Activated CD4-positive, alpha-beta T cell treated with anti-CD3 and anti-CD28 coated beads for 1 hour (primary cell): ENCODE measurements around the gene ATPAF1.
"Not testable (repeated sequence)": the region's sequence is repeated elsewhere in the genome, so short reads cannot be mapped to it uniquely, and the experiment has no call there.

ENCODE experiments used
- DNase-seq: peaks from one replicate; pipeline ENCODE4 v3.0.0-alpha.2; 2020

The ATPAF1 gene

DNA sequence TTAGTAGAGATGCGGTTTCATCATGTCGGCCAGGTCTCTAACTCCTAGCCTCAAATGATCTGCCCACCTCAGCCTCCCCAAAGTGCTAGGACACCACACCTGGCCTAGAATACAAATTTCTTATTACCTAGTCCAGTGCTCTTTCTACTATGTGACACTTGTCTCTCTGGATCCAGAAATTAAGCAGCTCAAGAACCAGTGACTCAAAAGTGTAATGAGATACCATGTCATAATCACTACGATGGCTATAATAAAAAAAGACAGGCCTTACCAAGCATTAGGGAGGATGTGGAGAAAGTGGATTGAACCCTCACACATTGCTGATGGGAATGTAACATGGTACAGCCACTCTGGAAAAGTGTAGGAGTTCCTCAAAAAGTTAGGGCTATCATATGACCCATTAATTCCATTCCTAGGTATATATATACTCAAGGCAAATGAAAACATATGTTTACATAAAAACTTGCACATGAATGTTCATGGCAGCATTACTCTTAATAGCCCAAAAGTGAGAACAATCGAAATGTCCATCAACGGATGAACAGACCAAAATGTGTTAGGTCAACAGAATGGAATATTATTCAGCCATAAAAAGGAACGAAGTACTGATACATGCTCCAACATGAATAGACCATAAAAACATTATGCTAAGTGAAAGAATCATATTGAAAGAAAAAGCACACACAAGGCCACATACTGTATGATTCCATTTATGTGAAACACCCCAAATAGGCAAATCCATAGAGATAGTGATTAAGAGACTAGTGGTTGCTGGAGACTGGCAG lies 11.8 kb upstream of the ATPAF1 start:
- no peak for DNase-seq

DNA sequence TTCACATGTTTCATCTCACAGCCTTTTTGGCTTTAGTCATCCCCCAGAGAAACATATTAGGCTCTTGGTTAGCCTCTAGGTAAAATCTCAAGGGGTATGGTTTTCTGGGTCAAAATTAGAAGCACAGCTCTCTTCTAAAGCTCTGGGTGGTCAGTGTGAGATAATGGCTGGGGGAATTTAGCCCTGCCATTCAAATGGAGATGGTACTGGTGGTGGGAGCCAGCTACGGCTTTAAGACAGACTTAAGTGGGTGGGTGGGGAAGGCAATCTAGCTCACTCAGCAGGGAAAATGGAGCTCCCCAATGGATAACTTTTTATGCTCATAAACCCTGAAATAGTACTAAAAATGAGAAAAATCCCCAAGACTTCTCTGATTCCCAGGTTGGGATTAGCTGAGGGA lies 9.2 kb upstream of the ATPAF1 start:
- DNase-seq: no peak

DNA sequence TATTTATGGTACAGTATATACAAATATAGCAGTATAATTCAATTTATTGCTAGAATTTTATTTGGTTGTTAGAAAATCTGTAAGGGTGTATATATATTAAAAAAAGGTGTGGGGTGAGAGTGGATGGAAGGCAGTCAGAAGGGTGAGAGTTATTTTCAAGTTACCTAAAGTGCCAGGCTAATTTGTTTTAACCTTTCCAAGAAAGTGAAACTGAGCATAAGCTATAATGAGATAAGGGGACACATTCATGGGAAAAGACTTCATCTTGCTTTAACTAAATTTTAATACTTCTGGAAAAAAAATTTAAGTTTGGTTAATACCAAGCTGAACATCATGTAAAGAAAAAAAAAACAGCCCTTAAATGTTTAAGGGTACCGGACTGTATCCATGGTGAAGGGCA lies 8.4 kb upstream of the ATPAF1 start:
- no peak for DNase-seq

DNA sequence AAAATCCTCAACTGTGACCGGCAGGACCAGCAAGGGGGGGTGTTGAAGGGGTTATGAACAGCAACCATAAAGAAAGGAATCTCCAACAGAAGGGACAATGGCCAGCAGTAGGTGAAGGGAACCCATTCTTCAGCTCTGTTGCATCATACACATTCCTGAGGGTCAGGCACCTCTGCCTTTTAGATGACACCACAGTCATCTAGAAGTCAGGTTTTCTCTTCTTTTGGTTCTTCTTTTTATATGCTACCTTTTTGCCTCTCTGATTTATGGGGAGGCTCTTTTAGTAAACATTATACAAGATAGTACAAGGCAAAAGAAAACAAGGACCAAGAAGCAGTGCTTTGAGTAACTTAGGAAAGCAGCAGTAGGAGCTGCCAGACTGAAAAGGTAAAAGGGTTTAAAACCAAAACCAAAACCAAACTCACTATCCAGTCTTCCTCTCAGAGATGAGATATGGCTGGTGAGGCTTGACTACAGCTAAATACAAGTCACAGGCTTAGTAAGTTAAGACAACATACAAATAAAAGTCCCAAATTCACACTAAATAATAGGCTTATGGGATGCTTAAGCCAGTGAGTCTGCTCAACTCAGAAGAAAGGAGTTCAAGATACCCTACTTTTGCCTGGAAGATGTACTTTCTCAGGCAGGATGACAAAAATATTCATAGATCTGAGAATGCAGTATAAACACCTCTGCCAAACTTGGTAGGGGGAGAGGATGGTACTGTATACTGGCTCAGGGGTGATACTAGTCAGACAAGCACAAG lies 7.6 kb upstream of the ATPAF1 start:
- DNase-seq: no peak

DNA sequence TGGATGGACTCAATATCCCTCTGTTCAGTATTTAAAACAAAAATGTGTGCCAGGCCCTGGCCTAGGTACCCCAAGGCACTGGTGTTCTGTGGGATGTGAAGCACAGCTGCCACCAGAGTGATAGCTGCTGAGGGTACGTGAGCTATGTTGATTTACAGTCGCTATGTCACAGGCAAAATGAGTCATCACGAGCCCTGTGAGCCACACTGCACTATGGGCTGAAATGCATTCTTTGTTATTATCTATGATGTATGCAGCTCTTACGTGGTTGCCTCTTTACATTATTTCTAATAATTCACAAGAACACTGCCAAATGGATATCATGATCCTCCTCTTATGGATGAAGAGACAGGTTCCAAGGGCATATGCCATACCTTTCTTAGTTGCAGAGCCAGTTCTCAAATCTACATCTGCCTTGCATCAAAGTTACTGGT lies 5.6 kb upstream of the ATPAF1 start:
- DNase-seq: no peak

DNA sequence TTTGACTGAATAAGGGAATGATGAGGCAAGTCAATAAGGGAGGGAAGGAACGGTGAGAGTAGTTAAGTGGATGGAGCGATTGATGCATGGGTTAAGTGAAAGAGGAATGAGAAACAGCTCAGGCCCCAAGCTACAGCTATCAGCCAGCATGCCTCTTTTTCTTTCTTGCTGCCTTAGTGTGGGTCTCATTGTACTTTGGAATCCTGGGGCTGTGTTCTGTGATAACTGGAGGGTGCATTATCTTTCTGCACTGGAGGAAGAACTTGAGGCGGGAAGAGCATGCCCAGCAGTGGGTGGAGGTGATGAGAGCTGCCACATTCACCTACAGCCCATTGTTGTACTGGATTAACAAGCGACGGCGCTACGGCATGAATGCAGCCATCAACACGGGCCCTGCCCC lies 4.5 kb upstream of the ATPAF1 start:
- DNase-seq: no peak

DNA sequence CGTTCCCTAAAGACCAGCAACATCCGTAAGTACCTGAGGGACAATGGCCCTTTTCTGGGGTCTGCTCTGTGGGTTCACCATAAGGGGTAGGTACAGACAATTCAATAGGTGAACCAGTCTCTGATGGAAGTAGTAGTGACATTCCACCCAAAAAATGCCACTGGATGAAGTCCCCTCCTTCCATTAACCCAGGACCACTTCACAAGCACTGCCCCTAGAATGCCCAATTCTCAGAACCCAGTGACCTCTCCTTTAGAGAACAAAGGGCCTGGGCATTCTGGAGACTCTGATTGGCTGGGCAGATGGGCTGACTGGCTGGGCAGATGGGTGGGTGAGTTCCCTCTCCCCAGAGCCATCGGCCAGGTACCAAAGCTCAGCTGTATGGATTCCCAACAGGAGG lies 3.4 kb upstream of the ATPAF1 start, which contains the start of gene TEX38:
Gene TEX38, plus strand, starts transcription at position 301 of the 400 bp plus-strand sequence. Its CDS starts 81 bp downstream, at position 382.
- DNase-seq: no peak

DNA sequence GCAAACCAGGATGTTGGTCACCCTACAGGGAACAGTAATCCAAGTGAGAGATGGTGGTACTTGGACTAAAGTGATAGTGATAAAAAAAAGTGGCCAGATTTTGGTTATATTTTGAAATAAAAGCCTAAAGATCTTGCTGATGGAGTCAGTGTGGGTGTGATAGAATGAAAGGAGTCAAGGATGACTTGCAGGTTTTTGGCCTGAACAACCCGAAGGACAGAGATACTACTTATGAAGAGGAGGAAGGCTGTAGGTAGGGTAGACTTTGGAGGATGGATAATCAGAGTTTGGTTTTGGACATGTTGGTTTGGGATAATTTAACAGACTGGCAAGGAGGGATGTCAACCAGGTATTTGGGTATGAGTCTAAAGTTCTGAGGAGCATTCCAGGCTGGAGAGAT lies 2.0 kb upstream of the ATPAF1 start:
- no peak for DNase-seq

DNA sequence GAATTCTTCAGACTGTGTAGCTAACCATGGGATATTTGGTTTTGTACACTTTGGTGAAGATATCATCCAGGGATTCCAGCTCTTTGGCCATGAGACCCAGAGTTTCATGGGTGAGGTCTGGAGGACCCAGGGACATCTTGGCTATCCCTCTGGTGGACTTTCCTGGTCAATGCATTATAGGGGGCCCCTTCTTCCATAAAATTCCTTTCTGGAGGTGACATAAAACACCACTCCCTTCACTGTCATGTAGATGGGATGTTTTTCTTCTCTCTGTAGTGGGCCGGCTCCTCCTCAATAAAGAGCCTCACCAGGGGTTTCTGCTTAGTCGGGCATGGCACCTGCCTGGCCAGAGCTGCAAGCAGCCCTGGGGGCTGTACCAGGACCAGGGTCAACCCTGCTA lies 2.2 kb downstream of the ATPAF1 start:
- DNase-seq: no peak

DNA sequence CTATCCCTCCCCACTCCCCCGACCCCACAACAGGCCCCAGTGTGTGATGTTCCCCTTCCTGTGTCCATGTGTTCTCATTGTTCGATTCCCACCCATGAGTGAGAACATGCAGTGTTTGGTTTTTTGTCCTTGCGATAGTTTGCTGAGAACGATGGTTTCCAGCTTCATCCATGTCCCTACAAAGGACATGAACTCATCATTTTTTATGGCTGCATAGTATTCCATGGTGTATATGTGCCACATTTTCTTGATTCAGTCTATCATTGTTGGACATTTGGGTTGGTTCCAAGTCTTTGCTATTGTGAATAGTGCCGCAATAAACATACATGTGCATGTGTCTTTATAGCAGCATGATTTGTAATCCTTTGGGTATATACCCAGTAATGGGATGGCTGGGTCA lies 5.2 kb downstream of the ATPAF1 start:
- DNase-seq: not testable (repeated sequence)

DNA sequence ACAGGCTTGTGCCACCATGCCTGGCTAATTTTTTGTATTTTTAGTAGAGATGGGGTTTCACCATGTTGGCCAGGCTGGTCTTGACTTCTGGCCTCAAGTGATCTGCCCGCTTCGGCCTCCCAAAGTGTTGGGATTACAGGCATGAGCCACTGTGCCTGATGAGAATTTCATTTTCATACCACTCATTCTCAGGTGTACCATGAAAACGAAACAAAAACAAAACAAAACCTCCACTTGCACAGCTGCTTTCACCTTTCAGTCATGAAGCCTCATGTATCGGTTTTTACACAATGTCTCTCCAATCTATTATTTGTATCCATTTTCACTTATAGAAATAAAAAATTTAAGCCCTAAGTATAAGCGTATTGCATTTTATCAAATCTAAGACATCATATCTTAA lies 8.0 kb downstream of the ATPAF1 start:
- DNase-seq: not testable (repeated sequence)

DNA sequence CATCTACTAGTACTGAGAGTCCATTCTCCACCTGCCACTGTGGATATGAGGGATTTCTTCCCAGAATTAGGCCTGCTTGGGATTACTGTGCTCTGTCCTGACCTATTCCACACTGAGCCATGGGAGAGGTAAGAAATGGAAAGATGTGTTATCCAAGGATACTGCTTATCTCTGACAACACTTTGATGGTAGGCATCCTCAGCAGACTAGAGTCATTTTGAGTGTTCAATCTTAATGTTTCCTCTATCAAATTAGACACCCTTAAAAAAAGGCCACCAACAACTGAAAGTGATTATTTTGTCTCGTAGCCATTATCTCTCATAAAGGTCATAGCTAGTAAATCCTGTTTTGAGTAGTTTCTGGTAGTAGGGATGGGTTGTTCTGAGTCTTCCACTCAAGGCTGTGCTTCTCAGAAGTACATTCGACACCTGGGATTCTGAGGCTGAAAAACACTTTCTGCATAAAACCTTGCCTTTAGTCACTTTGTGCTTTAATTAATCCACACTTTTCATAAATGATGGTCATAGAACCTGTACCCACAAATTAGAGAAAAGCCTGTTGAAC lies 8.8 kb downstream of the ATPAF1 start:
- DNase-seq: no peak

DNA sequence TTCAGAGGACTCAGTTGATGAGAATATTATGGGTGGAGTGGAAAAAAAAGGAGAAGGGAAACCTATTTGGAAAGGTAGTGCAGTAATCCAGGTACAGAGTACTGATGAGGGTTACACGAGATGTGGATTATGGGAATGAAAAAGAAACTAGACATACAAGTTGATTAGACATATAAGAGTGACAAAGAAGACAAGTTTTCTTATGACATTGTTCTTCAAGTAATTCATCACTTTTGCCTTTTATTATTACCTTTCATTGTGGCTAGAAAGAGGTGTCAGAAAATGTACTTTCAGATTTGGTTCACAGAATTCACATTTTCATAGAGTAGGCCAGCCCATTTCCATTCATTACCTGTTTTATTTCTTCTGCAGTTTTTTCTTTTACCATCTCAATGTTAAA lies 10.4 kb downstream of the ATPAF1 start:
- no peak for DNase-seq

DNA sequence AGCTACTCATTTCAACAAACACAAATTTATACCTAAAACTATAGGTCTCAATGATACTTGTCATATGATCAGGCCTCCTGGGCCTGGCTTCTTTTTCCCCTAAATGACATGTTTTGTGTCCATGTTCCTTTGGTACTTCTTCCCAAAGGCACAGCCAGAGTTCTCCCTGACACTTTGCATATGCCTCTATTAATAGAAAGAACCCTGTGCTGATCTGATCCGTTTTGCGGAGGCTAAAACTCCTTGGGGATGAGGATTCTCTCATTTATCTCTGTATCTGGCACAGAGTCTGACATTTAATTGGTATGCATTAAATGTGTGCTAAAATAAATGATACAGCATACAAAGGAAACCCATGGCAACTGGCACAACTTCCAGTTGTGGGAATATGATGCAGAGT lies 11.5 kb downstream of the ATPAF1 start:
- no peak for DNase-seq

DNA sequence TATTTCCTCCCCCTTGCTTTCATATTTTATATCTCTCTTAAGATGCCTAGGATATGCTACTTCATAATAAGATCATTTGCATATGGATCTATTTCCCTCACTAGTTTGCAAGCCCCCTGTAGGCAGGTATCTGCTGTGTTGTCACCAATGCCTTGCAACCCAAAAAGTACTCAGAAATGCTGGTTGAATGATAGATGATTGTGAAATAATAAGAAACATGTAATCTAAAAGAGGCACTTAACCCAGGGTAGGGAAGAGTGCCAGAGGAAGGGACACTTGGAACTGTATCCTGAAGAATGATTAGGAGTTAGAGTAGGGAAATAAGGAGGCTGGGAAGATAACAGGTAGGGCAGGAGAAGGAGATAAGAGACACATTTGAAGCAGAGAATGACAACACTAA lies 12.3 kb downstream of the ATPAF1 start:
- DNase-seq: no peak

DNA sequence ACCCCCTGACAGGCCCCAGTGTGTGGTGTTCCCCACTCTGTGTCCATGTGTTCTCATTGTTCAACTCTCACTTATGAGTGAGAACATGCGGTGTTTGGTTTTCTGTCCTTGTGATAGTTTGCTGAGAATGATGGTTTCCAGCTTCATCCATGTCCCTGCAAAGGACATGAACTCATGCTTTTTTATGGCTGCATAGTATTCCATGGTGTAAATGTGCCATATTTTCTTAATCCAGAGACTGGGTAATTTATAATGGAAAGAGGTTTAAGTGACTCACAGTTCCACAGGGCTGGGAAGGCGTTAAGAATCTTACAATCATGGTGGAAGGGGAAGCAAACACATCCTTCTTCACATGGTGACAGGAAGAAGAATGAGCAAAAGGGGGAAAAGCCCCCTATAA lies 13.5 kb downstream of the ATPAF1 start:
- not testable (repeated sequence) for DNase-seq

DNA sequence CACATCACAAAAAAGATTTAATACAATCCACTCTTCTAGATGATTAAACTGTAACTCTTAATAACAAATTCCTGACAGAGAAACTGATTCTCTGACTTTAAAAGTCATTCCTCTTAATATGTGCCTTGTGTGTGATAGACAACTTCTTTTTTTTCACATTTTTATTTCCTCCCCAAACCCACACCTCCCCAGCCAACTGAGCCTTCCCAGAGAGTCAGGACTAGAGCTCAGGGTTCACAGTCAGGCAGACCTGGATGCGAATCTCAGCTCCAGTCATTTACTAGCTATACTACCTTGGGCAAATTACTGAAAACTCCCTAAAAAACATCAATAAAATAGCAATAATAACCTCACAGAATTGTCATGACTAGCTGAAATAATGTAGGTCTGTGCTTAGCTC lies 14.2 kb downstream of the ATPAF1 start:
- no peak for DNase-seq

DNA sequence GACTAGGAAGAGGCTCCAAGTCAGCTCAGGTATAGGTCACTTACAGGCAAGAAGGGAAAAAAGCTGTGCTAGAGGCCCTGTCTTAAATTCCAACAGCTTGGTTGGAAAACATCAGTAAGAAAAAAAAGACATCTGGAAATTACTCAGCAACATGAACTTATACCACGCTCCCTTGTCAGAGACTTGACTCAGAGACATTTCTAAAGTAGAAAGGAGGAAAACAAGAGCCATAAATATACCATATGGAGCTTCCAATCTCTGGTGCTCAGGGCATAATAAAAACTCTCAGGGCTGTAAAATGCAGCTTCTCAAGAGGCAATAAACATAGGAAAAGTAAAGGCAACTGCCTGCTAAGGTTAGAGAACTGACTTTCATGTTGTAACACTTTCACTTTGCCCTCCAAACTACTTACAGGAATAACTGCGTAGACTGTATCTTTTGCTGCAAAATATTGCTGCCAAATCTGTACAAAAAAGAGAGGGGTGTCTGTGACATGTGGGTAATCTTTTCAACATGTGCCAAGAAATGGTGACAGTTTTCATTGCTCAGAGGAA lies 14.7 kb downstream of the ATPAF1 start:
- no peak for DNase-seq

DNA sequence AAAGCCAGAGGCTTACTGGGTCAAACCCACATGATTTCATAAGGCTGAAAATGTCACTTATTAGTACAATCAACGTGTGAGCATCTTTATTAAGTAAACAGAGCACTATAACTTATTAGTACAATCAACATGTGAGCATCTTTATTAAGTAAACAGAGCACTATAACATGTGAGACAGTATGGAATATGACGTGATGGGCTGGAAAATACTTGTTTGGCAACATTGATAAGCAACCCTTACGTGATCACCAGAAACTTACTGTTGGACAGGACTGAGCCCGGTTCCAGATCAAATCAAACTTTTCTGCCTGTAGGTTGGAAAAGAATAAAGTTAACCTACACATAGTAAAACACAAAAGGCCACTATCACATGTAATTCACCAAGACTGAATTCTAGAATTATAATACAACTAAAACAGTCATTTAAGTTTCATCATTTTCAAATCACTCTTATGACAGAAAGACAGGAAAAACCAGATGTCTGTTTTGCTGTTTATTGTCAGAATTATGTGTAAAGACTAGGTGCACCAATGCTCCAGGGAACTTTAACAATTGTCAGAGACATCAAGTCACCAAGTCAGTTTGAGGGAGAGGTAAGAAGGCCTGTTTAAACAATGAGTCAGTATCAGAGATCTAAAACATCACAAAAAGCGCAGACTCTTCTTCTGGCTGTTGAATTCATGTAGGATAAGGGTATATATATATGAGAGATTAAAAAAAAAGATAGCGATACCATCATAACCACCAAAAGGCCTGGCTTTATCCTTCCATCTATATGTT lies 15.7 kb downstream of the ATPAF1 start:
- no peak for DNase-seq

DNA sequence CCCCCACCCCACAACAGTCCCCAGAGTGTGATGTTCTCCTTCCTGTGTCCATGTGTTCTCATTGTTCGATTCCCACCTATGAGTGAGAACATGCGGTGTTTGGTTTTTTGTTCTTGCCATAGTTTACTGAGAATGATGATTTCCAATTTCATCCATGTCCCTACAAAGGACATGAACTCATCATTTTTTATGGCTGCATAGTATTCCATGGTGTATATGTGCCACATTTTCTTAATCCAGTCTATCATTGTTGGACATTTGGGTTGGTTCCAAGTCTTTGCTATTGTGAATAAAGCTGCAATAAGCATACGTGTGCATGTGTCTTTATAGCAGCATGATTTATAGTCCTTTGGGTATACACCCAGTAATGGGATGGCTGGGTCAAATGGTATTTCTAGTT lies 17.0 kb downstream of the ATPAF1 start:
- not testable (repeated sequence) for DNase-seq

DNA sequence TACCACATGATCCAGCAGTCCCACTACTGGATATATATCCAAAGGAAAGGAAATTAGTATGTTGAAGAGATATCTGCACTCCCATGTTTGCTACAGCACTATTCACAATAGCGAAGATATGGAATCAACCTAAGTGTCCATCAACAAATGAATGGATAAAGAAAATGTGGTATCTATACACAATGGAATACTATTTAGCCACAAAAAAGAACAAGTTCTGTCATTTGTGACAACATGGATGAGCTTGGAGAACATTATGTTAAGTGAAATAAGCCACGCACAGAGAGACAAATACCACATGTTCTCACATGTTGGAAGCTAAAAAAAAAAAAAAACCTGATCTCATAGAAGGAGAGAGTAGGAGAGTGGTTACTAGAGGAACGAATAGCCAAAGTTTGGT lies 17.7 kb downstream of the ATPAF1 start:
- DNase-seq: no peak

DNA sequence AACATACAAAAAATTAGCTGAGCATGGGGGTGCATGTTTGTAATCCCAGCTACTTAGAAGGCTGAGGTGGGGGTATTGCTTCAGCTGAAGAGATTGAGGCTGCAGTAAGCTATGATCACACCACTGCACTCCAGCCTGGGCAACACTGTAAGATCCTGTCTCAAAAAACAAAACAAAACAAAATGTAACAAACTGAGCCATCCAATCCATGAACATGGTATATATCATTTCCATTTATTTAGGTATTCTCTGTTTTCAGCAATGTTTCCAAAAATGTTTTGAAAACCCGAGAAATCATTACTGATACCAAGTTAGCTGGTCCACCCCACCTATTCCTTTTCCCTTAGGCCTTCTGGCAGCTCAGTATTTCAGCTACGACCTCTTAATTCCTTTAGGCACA lies 18.4 kb downstream of the ATPAF1 start:
- DNase-seq: no peak

DNA sequence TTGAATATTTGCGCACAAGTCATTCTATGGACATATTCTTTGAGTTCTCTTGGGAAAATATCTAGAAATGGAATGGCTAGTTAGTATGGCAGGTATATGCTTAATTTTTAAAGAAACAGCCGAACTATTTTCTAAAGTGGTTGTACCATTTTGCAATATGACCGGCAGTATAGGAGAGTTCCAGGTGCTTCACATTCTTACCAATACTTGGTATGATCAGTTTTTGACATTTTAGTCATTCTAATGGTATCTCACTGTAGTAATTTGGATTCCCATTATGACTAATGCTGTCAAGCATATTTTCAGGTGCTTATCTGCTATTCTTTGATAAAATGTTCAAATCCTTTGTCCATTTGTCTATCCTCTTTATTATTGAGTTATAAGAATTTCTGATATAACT lies 20.6 kb downstream of the ATPAF1 start:
- no peak for DNase-seq
